ENCODE results near the gene RAB34.

Gene RAB34

GRCh38 chr17:28717578-28718332 is at the start of gene RAB34:
TSS of gene RAB34 (minus strand) at chr17:28717868. CDS start at chr17:28717266, 602 bp downstream.
- DNase-seq, result peak in 1 of 2 donors; percentile 37

GRCh38 chr17:28765038-28765437 is 47.4 kb upstream of the RAB34 start:
- DNase-seq, result no peak

DNA sequence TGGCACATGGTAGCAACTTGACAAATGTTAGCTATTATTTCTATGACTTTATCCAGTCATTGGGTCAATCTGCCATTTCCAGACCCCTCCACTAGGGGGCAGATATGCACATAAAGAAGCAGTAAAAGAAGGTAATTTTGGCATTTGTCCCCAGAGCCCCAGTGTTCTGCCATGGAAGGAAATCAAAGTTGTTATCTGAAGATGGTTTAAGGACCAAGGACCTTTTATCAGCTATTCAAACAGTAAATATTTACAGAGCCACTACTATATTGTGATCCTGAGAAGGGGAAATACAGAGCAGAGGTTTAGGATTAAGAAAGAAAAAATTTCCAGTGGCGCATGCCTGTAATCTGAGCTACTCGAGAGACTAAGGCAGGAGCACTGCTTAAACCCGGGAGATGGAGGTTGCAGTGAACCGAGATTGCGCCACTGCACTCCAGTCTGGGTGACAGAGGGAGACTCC is 46.2 kb upstream of the RAB34 start:
- peak; percentile 79 to 85 for DNase-seq

GRCh38 chr17:28763137-28763799 is 45.6 kb upstream of the RAB34 start:
- no peak for DNase-seq

DNA sequence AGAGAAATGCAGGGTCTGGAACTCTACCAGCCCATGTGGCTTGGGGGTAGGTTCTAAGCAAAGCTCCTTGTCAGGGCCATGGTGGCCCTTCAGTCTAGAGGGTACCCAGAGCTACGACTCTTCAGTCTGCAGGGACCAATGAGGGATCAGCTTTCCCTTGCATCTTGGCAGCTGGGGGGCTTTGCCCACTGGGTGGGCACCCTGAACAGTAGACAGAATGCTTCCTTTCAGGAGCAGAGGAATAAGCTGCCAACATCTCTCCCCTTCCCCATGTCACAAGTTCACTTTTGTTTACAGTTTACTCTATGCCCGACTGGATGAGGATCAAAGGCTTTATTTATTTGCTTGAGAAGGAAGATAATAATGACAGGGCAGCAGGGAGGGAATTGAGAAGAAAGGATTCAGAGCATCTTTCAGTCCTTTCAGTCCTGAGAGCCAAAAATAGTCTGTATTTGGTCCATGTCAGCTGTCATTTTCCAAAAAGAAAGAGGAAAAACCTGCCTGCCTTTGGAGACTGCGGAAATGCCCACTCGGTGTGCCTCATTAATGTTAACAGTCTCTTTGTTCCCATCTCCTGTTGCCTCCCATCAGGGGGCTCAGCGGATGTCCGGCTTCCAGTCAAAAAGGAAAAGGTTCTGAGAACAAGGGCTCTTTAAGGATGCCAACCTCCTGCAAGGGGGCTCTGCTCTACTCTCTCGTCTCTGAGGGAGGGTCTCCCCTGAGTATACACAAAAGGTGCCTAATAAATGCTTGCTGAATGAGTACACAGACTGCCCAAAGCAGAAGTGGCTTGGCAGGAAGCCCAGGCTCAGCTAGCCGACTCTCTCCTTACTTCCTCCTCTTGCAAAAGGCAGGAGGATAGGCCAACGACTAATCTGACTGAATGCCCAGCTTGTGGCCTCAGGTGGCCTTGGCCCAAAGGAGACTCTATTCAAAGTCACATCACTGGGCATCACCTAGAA is 43.2 kb upstream of the RAB34 start:
- DNase-seq, result peak in 1 of 2 donors; percentile 47

GRCh38 chr17:28759256-28759865 is 41.7 kb upstream of the RAB34 start:
- no peak for DNase-seq

- no peak for DNase-seq
Measured at GRCh38 chr17:28758411-28759121, 40.9 kb upstream of the RAB34 start.

DNA sequence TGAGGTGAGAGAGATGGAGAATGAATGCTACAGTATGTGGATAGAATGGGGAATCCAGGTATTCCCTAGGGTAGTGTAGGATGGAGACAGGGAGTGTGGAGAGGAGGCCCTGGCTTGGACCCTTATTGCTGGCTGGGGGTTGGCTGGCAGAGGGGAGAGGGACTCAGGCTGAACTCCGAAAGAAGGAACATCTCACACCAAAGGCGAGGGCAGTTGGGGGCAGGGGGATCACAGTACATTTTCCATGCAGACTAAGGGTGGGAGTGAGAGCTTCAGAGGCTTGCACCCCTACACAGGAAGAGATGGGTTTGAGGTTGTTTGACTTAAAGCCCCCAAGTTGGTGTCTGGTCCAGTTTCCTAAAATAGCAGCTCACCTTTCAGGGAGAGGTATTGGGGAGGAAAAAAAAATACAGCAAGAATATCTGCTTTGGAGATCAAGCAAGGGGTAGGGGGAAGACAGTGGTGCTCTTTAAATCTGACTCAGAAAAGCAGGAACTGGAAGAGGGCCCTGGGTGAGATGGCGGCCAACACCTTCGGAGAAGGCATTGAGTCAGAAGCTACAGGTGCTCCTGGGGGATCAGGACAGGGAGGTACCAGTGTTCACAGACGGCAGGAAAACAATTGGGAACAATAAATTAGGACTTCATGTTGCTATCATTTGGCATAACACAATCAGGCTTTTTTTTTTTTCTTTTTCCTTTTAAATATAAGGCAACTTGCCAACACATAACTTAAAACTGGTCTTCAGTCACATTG is 38.6 kb upstream of the RAB34 start:
- no peak for DNase-seq

- no peak for DNase-seq
Measured at GRCh38 chr17:28755486-28755885, 37.8 kb upstream of the RAB34 start.

DNA sequence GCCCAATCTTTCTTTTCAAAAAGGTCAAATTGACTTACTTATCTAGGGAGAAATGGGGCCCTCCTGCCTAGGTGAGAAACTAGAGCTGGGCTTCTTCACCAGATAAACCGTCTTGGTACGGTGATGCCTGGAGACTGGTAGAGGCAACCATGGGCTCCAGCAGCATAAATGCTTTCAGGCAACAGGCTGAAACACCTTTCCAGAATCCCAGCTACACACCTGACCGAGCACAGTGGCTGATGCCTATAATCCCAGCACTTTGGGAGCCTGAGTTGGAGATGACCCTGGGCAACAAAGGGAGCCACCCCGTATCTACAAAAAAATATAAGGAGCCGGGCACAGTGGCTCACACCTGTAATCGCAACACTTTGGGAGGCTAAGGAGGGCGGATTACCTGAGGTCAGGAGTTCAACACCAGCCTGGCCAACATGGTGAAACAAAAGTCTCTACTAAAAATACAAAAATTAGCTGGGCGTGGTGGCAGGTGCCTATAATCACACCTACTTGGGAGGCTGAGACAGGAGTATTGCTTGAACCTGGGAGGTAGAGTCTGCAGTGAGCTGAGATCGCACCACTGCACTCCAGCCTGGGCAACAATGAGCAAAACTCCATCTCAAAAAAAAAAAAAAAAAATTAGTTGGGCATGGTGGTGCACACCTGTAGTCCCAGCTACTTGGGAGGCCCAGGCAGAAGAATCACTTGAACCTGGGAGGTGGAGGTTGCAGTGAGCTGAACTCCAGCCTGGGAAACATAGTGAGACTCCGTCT is 34.1 kb upstream of the RAB34 start:
- no peak for DNase-seq

DNA sequence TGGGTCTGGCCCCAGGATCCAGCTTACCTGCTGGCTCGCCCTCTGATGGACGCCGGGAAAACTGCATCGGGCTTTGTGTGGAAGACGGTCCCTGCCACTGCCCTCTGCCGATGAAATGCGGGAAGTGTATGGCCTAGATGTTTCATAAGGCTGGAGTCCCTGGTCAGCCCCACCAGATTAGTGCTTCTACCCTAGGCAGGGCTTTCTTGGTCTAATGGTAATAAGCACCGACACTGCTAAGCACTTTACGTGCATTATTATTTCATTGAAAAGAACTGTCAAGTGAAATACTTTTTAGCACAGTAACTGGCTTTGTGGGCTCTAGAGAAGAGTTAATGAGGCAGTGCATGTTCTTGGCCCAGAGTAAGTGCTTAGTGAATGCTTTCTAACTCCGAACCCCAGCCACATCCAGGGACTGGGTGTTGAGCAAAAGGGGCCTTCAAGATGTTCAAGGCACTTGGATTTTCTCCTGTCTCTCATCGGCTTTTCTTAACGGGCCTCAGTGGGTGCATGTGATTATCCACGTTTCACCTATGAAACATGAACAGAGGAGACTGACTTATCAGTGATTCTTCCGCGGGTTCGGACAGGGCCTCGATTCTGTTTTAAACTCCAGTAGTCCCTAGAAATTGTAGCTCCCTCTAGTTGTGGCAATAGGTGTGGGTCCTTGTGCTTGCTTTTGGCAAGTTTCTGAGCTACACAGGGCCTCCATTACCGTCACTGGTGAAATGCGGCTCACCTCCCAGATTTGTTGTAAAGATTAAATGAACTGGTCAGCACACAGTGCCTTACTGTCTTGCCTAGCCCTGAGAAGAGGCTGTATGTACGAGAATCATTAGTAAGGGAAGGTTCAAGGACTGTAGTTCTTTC is 32.7 kb upstream of the RAB34 start:
- DNase-seq, result peak; percentile 91 to 92

DNA sequence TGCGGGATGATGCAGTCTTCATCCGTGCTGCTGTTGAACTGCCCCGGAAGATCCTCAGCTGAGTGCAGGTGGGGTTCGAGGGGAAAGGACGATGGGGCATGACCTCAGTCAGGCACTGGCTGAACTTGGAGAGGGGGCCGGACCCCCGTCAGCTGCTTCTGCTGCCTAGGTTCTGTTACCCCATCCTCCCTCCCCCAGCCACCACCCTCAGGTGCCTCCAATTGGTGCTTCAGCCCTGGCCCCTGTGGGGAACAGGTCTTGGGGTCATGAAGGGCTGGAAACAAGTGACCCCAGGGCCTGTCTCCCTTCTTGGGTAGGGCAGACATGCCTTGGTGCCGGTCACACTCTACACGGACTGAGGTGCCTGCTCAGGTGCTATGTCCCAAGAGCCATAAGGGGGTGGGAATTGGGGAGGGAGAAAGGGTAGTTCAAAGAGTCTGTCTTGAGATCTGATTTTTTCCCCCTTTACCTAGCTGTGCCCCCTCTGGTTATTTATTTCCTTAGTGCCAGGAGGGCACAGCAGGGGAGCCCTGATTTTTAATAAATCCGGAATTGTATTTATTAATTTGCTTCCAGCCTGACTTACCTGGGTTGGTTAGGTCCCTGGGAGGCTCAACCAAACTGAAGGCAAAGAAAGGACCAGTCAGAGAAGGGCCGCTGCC is 32.0 kb upstream of the RAB34 start:
- DNase-seq, result no peak

- DNase-seq, result no peak
Measured at GRCh38 chr17:28748852-28749515, 31.3 kb upstream of the RAB34 start.

GRCh38 chr17:28747801-28748750 is 30.4 kb upstream of the RAB34 start:
- no peak for DNase-seq

DNA sequence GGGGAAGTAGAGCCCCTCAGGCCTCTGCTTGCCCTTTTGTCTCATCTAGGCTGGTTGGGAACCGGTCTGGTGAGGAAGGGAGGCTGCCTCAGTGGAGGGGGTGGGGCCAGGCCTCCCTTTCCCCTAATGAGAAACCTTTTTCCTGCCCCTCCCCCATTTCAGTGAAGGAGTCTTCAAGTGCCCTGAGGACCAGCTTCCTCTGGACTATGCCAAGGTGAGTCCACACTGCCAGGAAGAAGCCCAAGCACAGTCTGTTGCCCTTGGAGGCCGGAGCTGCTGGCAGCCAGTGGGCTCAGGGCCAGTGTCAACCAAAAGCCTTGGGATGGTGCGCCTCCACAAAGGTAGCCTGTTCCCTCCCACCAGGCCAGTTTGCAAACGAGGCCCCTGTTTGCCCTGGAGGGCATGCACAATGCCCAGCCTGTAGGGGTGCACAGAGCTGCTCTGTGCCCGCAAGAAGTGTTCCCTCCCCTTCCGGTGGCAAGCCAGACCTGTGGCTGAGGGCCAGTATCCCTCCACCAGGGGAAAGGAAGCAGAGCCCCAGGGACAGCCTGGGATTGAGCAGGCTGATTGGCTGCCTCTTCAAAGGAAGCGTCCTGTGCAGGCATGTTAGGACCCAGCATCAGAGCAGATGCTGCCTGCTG is 29.5 kb upstream of the RAB34 start:
- no peak for DNase-seq

DNA sequence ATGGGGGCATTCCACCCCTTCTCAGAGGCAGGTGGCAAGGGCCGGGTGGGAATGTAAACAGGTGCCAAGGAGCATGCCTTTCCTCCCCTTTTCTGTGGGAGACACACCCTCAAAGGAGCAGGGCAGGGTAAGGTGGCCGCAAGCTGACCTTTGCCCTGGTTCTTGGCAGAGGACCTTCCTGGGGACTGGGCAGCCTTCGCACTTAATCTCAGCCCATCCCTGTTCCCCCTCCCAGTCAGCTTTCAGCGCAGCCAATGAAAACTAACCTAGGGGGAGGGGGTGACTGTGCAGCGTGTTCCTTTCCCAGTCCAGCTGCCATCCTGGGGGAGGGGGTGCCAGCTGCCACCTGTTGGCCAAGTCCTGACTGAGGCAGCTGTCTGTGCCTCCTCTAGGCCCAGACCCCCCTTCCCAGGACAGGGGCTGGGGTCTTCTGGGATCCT is 29.0 kb upstream of the RAB34 start:
- no peak for DNase-seq
